A549 (cell line): ENCODE results near the gene TXLNG.
"Not testable (repeated sequence)": the region's sequence is repeated elsewhere in the genome, so short reads cannot be mapped to it uniquely, and the experiment has no call there.

Experiments
- CTCF ChIP-seq: fragments of >200 bp; sonication (Bioruptor Twin); formaldehyde crosslinking; IDR thresholded peaks from 3 replicates; pipeline ENCODE4 v1.5.1; 2016
- EP300 ChIP-seq, 2 experiments: fragments of >200 bp; sonication (Bioruptor Twin); formaldehyde crosslinking; IDR thresholded peaks; 2 replicates in 1 of 2; 3 replicates in 1 of 2; pipeline ENCODE4 v1.6.1; 2016 to 2017
- HDAC2 ChIP-seq: fragments of 200-600 bp; sonication (generic); IDR thresholded peaks from 2 replicates; pipeline ENCODE4 v1.6.1; 2016
- MAZ ChIP-seq: fragments of 150-350 bp; IDR thresholded peaks from 2 replicates; pipeline ENCODE4 v1.6.1; 2014; ENCODE audit warnings: antibody characterized with exemption, low read depth, low read length, borderline replicate concordance
- RFX5 ChIP-seq: fragments of 450-650 bp; IDR thresholded peaks from 2 replicates; pipeline ENCODE4 v1.7.1; 2014; ENCODE audit warnings: antibody characterized with exemption, mild to moderate bottlenecking, moderate library complexity
- USF2 ChIP-seq: fragments of 450-650 bp; IDR thresholded peaks from 2 replicates; pipeline ENCODE4 v1.6.1; 2014; ENCODE audit warnings: antibody characterized with exemption
- TF ChIP-seq, protein P1 (sequence below): IDR thresholded peaks from 2 replicates; pipeline ENCODE4 v1.6.1; 2012

- not testable (repeated sequence) for TF ChIP-seq MAZ; USF2; CTCF; EP300 (IDR thresholded peaks at IDR 0.05); RFX5; HDAC2
- TF ChIP-seq, protein P1, sequence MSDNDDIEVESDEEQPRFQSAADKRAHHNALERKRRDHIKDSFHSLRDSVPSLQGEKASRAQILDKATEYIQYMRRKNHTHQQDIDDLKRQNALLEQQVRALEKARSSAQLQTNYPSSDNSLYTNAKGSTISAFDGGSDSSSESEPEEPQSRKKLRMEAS: not testable (repeated sequence)
Observed at GRCh38 chrX:16856076-16856404, 69.8 kb downstream of the TXLNG start.
